ENCODE data around the gene ZNF821.

GRCh38 chr16:71830359-71830758 is 53.6 kb downstream of the ZNF821 start:
- no peak for TF ChIP-seq CTCF (IDR thresholded peaks at IDR 0.05; ENCODE audit: borderline replicate concordance, extremely low read depth, low read length, poor library complexity, severe bottlenecking)
- TF ChIP-seq EZH2 (IDR thresholded peaks at IDR 0.05; ENCODE audit: borderline replicate concordance, low read depth, low read length, severe bottlenecking) = no peak

Measured in DND-41 (cell line).